ENCODE results near the gene HEMK1. TPM values are rescaled to one million over a fixed set of nuclear protein-coding genes. Genes with fewer than 3 reads are reported as not detected.

Gene HEMK1
- total and polyA plus RNA-seq, 9 donors, result 6.8 to 35.3 (median 23.8) TPM

DNA sequence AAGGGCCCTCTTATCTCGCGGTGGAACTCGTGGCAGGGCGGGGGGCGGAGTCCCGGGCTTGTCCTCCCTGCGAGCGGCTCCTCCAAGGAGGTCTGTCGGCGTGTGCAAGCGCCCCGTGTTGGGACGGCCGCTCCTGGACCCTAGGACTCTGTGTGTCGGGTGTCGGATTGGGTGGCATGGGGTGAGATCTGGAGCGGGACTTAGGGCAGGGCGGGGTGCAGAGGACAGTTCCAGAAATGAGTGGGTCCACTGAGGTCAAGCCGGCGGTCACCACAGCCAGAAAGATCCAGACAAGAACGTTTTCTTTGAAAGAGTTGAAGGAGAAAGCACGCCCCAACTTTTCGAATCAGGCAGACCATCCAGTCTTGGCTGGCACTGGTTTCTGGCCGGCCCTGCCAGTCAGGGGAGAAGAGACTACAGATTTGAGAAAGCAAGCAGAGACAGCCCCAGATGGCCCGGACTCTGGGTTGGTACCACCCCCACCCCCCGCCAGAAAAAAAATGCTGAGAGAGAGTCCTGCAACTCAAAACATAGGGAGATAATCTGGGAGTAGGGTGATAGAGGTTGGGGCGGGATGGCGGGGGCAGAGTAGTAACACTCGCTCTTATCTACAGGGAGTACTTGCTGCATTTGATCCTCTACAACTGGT is 43.0 kb downstream of the HEMK1 start:
- H3K4me1 ChIP-seq (ENCODE audit: insufficient read depth), result peaks cover 28% of the 10 kb centered on the region
- 1 to 2% (median 1%) methylated on average over 27 to 29 of the region's 29 CpGs for WGBS, 3 donors
- intact Hi-C loops (cut with DNase I), result loop anchor here in 3 of 4 donors (5.0 to 10.0 kb wide), 4 partner anchors 108 to 1332 kb away; partner anchors contain the start of genes MANF (in 2 of the 3), CACNA2D2 (in 1 of the 3), PARP3 (in 1 of the 3) and RRP9 (in 1 of the 3)

DNA sequence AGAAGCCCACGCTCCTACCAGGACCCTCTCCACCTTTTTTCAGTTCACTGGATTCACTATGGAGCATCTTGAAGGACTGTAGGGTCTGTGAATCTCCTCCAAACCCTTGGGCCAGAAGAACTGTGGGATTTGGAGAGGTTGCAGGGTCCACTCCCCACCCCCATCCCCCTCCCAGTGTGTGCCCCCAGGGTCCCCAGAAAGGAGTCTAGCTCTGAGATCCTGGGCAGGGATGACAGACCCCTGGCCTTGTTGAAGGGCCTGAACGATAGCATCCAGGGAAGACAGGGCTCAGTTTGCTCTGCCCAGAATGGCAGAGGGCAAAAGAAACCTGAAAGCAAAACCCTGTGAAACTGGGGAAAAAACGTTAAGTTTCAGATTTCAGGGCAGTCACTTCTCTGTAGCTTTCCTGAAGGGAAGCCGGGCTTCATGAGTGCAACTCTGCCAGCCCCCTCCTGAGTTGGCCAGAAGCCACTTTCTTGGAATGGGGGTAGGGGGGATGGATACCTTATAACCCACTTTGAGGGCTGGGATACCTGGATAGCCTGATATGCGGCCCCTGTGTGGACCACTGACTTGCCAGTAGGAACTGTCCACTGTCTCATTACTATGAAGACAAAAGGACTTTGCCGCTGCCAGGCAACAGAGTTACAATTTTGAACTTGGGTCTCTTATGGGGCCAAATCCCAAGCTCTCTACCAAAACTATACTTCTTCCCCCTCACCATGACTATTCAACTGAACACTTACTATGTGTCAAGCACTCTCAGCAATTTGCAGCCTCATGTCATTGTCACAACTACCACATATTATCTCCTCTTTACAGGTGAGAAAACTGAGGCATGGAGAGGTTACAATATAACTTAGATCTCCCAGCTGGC is 43.9 kb downstream of the HEMK1 start:
- Histone ChIP-seq H3K27ac (peak overlapping the region; percentile 35 to 86), H3K9me3 (no peaks in the 10 kb centered on the region), H3K27me3 (no peaks in the 10 kb centered on the region), H3K4me3 (no peak overlapping the region), H3K36me3 (no peaks in the 10 kb centered on the region), H3K4me1 (ENCODE audit: insufficient read depth) (peaks cover 28% of the 10 kb centered on the region)
- intact Hi-C loops (cut with DNase I), result loop anchor here (1.0 to 10.0 kb wide), 5 partner anchors 41 to 1332 kb away; partner anchors contain the start of genes MANF (in 2 of the 4), CACNA2D2 (in 1 of the 4), PARP3 (in 1 of the 4) and RRP9 (in 1 of the 4)
- peak in 2 of 5 donors; percentile 51 to 57 for DNase-seq
- 41 to 48% (median 45%) methylated on average over 6 of the region's 6 CpGs for WGBS, 3 donors
- TF ChIP-seq, protein P1, sequence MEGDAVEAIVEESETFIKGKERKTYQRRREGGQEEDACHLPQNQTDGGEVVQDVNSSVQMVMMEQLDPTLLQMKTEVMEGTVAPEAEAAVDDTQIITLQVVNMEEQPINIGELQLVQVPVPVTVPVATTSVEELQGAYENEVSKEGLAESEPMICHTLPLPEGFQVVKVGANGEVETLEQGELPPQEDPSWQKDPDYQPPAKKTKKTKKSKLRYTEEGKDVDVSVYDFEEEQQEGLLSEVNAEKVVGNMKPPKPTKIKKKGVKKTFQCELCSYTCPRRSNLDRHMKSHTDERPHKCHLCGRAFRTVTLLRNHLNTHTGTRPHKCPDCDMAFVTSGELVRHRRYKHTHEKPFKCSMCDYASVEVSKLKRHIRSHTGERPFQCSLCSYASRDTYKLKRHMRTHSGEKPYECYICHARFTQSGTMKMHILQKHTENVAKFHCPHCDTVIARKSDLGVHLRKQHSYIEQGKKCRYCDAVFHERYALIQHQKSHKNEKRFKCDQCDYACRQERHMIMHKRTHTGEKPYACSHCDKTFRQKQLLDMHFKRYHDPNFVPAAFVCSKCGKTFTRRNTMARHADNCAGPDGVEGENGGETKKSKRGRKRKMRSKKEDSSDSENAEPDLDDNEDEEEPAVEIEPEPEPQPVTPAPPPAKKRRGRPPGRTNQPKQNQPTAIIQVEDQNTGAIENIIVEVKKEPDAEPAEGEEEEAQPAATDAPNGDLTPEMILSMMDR (IDR thresholded peaks at IDR 0.05), result no peak
- no peak for TF ChIP-seq EP300 (IDR thresholded peaks at IDR 0.05)
- TF ChIP-seq POLR2A (IDR thresholded peaks at IDR 0.05), result no peak

More for the DNA sequence above, 43.0 kb downstream of the HEMK1 start:
- H3K4me3 ChIP-seq, result peak overlapping the region; percentile 89
- H3K9me3 ChIP-seq, result no peaks in the 10 kb centered on the region
- no peaks in the 10 kb centered on the region for H3K27me3 ChIP-seq
- H3K36me3 ChIP-seq, result no peaks in the 10 kb centered on the region
- peak in 4 of 5 donors; percentile 61 to 72 (median 68) for DNase-seq
- TF ChIP-seq POLR2A (IDR thresholded peaks at IDR 0.05) (peak; percentile 42), EP300 (IDR thresholded peaks at IDR 0.05) (no peak)
- TF ChIP-seq, protein P1 (IDR thresholded peaks at IDR 0.05), result no peak
- H3K27ac ChIP-seq, result peak overlapping the region; percentile 55 to 86

DNA sequence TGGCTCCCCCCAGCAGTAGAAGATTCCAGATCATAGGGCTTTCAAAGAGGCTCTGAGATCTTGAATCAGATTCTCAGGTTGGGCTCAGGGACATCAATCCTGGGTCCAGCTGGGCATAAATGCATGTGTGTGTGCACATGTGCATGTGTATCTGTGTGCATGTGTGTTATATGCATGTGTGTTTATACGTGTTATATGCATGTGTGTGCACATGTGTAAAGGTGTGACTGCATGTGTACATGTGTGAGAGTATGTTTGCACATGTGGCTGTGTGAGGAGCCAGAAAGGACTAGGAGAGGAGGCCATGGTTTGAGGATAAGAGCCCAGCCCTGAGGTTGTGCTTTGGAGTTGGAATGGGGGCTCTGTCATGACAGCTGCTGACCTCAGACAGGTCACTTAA is 45.9 kb downstream of the HEMK1 start:
- Histone ChIP-seq H3K27me3 (no peaks in the 10 kb centered on the region), H3K4me1 (ENCODE audit: insufficient read depth) (peaks cover 14% of the 10 kb centered on the region)

More for the DNA sequence above, 45.9 kb downstream of the HEMK1 start:
- no peak overlapping the region for H3K4me3 ChIP-seq
- H3K9me3 ChIP-seq, result no peaks in the 10 kb centered on the region
- H3K36me3 ChIP-seq, result no peaks in the 10 kb centered on the region
- DNase-seq, result no peak
- no peak overlapping the region for H3K27ac ChIP-seq
- TF ChIP-seq POLR2A (IDR thresholded peaks at IDR 0.05) (no peak), EP300 (IDR thresholded peaks at IDR 0.05) (no peak)
- TF ChIP-seq, protein P1 (IDR thresholded peaks at IDR 0.05), result no peak
- WGBS, 3 donors, result 57 to 71% (median 66%) methylated on average over 1 of the region's 1 CpG
- intact Hi-C loops (cut with DNase I), result loop anchor here (2.0 to 10.0 kb wide), 7 partner anchors 42 to 1330 kb away; partner anchors contain the start of genes MANF (in 2 of the 4), CACNA2D2 (in 1 of the 4), PARP3 (in 1 of the 4) and RBM15B (in 1 of the 4)
